Measurements from ENCODE around the gene CRLF3.
"Not testable (repeated sequence)": the region's sequence is repeated elsewhere in the genome, so short reads cannot be mapped to it uniquely, and the experiment has no call there.

The CRLF3 gene

DNA sequence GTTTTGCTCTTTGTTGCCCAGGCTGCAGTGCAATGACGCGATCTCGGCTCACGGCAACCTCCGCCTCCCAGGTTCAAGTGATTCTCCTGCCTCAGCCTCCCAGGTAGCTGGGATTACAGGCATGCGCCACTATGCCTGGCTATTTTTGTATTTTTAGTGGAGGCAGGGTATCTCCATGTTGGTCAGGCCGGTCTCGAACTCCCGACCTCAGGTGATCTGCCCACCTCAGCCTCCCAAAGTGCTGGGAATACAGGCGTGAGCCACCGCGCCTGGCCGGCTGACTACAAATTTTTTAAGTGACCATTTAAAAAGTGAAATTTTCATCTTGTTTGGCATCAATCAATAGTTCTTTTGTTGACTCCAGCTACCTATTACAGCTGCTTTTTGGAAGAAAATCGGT, 90.3 kb downstream of the CRLF3 start:
- DNase-seq: not testable (repeated sequence)

Measured in NCI-H1436 treated with DMSO at 0.1 percent for 48 hours (cell line).